Measurements from ENCODE around the gene CFHR2.
"Not testable (repeated sequence)": the region's sequence is repeated elsewhere in the genome, so short reads cannot be mapped to it uniquely, and the experiment has no call there.

The CFHR2 gene

DNA sequence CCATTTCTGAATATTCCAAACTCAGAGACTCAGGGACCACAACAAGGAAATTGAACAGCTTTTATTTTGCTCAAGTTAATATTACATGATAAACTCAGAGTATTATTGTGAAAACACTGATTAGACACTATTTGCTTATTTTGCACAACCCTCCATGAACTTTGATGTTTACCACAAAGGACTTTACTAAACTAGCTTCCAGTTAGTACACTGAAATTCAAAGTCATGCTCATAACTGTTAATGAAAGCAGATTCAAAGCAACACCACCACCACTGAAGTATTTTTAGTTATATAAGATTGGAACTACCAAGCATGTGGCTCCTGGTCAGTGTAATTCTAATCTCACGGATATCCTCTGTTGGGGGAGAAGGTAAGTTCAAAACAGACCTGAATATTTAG lies at the start of gene CFHR2:
Gene CFHR2, plus strand, starts transcription at position 171 of the 400 bp plus-strand sequence. Its CDS starts 143 bp downstream, at position 314.
- DNase-seq (ENCODE audit: low read depth); H3K4me3 ChIP-seq (ENCODE audit: low read depth, low read length): not testable (repeated sequence)

DNA sequence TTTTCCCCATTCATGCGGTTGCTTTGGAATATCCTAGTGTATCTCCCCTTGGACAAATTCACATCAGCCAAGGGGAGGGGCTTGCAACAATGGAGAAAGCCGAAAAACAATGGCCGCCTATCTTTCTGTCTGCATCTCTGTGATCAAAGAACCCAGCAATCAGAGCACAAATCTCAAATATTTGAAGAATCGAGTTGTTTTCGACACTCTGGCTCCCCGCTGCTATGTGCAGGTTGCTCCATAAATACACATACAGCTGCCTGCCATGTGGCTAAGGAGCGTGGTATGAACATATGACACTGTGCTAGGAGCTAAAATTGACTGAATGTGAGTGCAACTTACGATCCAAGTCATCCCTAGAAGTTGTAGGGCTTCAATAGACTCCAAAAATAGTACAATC lies 47.2 kb upstream of the CFHR2 start:
- TF ChIP-seq, protein P1, sequence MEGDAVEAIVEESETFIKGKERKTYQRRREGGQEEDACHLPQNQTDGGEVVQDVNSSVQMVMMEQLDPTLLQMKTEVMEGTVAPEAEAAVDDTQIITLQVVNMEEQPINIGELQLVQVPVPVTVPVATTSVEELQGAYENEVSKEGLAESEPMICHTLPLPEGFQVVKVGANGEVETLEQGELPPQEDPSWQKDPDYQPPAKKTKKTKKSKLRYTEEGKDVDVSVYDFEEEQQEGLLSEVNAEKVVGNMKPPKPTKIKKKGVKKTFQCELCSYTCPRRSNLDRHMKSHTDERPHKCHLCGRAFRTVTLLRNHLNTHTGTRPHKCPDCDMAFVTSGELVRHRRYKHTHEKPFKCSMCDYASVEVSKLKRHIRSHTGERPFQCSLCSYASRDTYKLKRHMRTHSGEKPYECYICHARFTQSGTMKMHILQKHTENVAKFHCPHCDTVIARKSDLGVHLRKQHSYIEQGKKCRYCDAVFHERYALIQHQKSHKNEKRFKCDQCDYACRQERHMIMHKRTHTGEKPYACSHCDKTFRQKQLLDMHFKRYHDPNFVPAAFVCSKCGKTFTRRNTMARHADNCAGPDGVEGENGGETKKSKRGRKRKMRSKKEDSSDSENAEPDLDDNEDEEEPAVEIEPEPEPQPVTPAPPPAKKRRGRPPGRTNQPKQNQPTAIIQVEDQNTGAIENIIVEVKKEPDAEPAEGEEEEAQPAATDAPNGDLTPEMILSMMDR (conservative IDR thresholded peaks at IDR 0.05; ENCODE audit: low read depth, low read length): no peak
- H3K4me3 ChIP-seq (ENCODE audit: low read depth, low read length): no peak overlapping the region
- DNase-seq (ENCODE audit: low read depth): peak; percentile 11

DNA sequence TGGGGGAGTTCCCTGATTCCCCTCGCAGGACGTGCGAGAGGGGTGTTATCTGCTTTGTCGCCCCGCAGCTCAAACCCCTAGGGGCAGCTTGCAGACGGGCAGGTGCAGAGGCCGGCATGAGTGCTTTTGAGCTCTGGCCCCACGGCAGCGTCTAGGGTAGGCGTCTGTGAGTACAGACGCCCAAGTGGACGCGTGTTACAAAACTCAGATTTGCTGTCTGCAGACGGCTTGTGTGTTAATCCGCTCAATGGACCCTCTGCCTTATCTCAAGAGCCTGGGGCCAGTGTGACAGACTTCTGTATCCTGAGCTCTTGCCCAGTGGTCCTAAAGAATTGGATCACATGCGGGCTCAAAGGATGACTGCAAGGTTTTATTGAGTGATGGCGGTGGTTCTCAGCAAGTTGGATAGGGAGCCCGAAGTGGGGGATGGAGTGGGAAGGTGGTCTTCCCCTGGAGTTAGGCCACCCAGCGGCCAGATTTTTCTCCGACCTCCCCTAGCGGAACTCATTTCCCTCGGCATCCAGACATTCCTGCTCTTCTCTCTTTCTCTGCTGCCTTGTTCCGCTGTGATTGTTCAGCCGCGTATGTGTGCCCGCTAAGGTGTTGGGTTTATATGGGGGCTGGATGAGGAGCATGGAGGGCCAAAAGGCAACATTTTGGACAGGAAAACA lies 46.2 kb upstream of the CFHR2 start:
- peak; percentile 4 for DNase-seq (ENCODE audit: low read depth)
- TF ChIP-seq, protein P1 (conservative IDR thresholded peaks at IDR 0.05; ENCODE audit: low read depth, low read length): peak; percentile 6
- H3K4me3 ChIP-seq (ENCODE audit: low read depth, low read length): peak overlapping the region; percentile 35

DNA sequence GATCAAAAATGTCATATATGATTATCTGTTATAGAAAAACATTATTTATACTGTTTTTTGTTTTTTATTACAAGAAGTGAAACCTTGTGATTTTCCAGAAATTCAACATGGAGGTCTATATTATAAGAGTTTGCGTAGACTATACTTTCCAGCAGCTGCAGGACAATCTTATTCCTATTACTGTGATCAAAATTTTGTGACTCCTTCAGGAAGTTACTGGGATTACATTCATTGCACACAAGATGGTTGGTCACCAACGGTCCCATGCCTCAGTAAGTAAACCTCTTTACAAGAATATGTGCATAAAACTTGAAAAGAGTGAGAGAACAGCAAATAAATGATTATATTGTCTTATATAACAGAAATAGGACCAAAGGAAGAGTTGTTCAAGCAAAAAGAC lies 41.2 kb upstream of the CFHR2 start:
- peak; percentile 4 for DNase-seq (ENCODE audit: low read depth)
- TF ChIP-seq, protein P1 (conservative IDR thresholded peaks at IDR 0.05; ENCODE audit: low read depth, low read length): no peak
- no peak overlapping the region for H3K4me3 ChIP-seq (ENCODE audit: low read depth, low read length)

DNA sequence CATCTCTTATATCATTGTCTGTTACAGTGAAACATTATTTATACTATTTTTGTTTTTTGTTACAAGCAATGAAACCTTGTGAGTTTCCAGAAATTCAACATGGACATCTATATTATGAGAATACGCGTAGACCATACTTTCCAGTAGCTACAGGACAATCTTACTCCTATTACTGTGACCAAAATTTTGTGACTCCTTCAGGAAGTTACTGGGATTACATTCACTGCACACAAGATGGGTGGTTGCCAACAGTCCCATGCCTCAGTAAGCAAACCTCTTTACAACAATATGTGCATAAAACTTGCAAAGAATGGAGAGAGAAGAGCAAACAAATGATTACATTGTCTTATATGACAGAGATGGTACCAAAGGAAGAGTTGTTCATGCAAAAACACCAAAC lies 33.3 kb upstream of the CFHR2 start:
- TF ChIP-seq, protein P1 (conservative IDR thresholded peaks at IDR 0.05; ENCODE audit: low read depth, low read length): no peak
- DNase-seq (ENCODE audit: low read depth): peak; percentile 26
- H3K4me3 ChIP-seq (ENCODE audit: low read depth, low read length): no peak overlapping the region

DNA sequence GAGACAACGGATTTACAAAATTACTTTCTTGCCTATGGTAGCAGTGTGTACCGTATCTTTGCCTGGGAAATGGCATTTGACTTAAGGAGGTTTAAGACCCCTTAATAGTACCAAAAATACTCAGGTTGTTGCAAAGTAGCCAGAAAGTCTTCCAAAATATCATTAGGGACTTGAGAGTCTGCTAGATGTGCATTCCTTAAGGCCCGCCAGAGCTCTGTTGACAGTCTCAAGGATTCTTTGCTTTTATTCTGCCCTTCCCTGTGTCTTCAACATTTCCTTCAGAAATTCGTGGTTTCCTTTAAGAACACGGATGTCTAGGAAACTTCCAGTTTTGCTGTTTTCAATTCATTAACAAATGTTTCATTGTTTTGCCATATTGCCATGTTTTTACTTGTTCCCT lies 31.3 kb upstream of the CFHR2 start:
- H3K4me3 ChIP-seq (ENCODE audit: low read depth, low read length); DNase-seq (ENCODE audit: low read depth): not testable (repeated sequence)

DNA sequence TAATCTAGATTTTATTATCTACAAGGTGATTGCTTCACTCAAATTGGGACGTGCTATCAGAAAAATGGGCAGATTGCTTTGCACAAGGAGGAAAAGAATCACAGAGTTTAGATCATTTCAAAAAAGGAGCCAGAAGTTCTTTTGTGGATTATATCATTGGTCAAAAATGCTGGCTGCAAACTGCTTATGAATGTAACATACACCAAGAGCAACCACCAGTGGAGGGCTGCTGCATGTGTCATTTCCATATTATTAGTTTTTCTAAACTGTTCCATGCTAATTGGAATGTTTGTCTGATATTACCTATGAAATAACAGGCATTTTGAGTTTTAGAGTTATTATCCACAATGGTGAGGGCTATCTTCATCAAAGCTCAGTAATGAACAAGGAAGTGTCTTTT lies 16.7 kb upstream of the CFHR2 start:
- DNase-seq (ENCODE audit: low read depth): peak; percentile 2
- H3K4me3 ChIP-seq (ENCODE audit: low read depth, low read length): not testable (repeated sequence)

DNA sequence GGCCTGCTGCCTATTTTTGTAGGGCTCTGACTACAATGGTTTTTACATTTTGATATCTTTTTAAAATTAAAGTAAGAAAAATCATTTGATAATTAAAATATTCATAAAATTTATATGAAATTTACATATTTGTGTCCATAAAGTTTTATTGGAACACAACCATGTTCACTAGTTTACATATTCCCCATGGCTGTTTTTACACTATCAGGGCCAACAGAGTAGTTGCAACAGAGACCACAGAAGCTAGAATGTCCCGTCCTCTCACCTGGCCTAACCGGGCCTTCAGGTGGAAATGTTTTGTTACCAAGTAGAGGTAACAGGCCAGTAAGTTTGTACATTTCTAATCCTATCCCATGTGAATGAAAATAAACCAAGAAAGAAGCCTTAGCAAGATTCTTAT lies 10.7 kb upstream of the CFHR2 start:
- not testable (repeated sequence) for DNase-seq (ENCODE audit: low read depth); H3K4me3 ChIP-seq (ENCODE audit: low read depth, low read length)

DNA sequence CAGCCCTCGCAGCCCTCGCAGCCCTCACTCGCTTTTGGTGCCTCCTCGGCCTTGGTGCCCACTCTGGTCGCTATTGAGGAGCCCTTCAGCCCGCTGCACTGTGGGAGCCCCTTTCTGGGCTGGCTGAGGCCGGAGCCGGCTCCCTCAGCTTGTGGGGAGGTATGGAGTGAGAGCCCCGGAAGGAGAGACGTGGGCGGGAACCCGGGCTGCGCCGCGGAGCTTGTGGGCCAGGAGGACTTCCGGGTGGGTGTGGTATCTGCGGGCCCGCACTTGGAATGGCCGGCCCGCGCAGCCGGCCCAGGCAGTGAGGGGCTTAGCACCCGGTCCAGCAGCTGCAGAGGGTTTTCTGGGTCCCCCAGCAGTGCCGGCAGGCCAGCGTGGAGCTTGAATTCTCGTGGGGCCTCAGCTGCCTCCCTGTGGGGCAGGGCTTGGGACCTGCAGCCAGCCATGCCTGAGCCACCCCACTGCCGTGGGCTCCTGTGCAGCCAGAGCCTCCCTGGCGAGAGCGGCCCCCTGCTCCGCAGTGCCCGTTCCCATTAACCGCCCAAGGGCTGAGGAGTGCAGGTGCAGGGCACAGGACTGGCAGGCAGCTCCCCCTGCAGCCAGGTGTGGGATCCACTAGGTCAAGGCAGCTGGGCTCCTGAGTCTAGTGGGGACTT lies 9.9 kb upstream of the CFHR2 start:
- no peak overlapping the region for H3K4me3 ChIP-seq (ENCODE audit: low read depth, low read length)
- no peak for DNase-seq (ENCODE audit: low read depth)

DNA sequence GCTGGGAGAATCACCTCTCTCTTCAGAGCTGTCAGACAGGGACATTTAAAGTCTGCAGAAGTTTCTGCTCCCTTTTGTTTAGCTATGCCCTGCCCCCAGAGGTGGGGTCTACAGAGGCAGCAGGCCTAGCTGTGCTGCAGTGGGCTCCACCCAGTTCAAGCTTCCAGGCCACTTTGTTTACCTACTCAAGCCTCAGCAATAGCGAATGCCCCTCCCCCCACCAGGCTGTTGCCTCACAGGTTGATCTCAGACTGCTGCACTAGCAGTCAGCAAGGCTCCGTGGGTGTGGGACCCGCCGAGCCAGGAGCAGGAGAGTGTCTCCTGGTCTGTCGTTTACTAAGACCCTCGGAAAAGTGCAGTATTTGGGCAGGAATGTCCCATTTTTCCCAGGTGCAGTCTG lies 2.1 kb upstream of the CFHR2 start:
- DNase-seq (ENCODE audit: low read depth); H3K4me3 ChIP-seq (ENCODE audit: low read depth, low read length): not testable (repeated sequence)

More for the DNA sequence above, 9.9 kb upstream of the CFHR2 start:
- TF ChIP-seq, protein P1 (conservative IDR thresholded peaks at IDR 0.05; ENCODE audit: low read depth, low read length): no peak
